HuH-7.5 (cell line): ENCODE data around the gene FGF5.
"Not testable (repeated sequence)": the region's sequence is repeated elsewhere in the genome, so short reads cannot be mapped to it uniquely, and the experiment has no call there.

ENCODE experiments used
- DNase-seq: peaks from one replicate; pipeline ENCODE4 v3.0.0; 2011; ENCODE audit warnings: low spot score

The FGF5 gene

GRCh38 chr4:80254114-80254513 lies 12.3 kb upstream of the FGF5 start:
- no peak for DNase-seq

GRCh38 chr4:80255329-80256095 lies 11.0 kb upstream of the FGF5 start:
- no peak for DNase-seq

- no peak for DNase-seq
Measured at GRCh38 chr4:80257851-80258250, 8.6 kb upstream of the FGF5 start.

GRCh38 chr4:80259012-80259411 lies 7.5 kb upstream of the FGF5 start:
- no peak for DNase-seq

- no peak for DNase-seq
Measured at GRCh38 chr4:80259817-80260216, 6.6 kb upstream of the FGF5 start.

GRCh38 chr4:80261989-80262600 lies 4.4 kb upstream of the FGF5 start:
- DNase-seq = no peak

GRCh38 chr4:80263541-80264351 lies 2.7 kb upstream of the FGF5 start:
- DNase-seq = no peak

GRCh38 chr4:80264352-80264647 lies 2.2 kb upstream of the FGF5 start:
- no peak for DNase-seq

GRCh38 chr4:80264825-80265224 lies 1.6 kb upstream of the FGF5 start:
- DNase-seq = no peak

- no peak for DNase-seq
Measured at GRCh38 chr4:80265571-80266252, 752 bp upstream of the FGF5 start.

GRCh38 chr4:80266902-80267380 lies 477 bp downstream of the FGF5 start:
- DNase-seq = no peak

GRCh38 chr4:80268081-80268823 lies 1.8 kb downstream of the FGF5 start:
- DNase-seq = no peak

GRCh38 chr4:80268936-80269335 lies 2.5 kb downstream of the FGF5 start:
- no peak for DNase-seq

- no peak for DNase-seq
Measured at GRCh38 chr4:80270321-80270720, 3.9 kb downstream of the FGF5 start.

- DNase-seq = no peak
Measured at GRCh38 chr4:80270868-80271267, 4.4 kb downstream of the FGF5 start.

GRCh38 chr4:80271801-80272200 lies 5.3 kb downstream of the FGF5 start:
- DNase-seq = no peak

- DNase-seq = no peak
Measured at GRCh38 chr4:80276931-80277330, 10.5 kb downstream of the FGF5 start.

- no peak for DNase-seq
Measured at GRCh38 chr4:80279751-80280150, 13.3 kb downstream of the FGF5 start.

GRCh38 chr4:80286451-80286850 lies 20.0 kb downstream of the FGF5 start:
- DNase-seq = no peak

- not testable (repeated sequence) for DNase-seq
Measured at GRCh38 chr4:80290665-80291064, 24.2 kb downstream of the FGF5 start.

GRCh38 chr4:80294206-80294605 lies 27.7 kb downstream of the FGF5 start:
- DNase-seq = no peak

- DNase-seq = no peak
Measured at GRCh38 chr4:80295336-80295735, 28.9 kb downstream of the FGF5 start.
